Epithelial cell of alveolus of lung (primary cell): ENCODE results near the gene CSRNP2. TPM values are rescaled to one million over a fixed set of nuclear protein-coding genes. Genes with fewer than 3 reads are reported as not detected.

Experiments
- total RNA-seq: library from RNA; depleted of rRNA; stranded (reverse); fragments of >200 nt; gene quantifications from 2 replicates; pipeline ENCODE4 v1.2.1, GENCODE V29; 2015

CSRNP2 gene
- total RNA-seq: 17.9 and 19.1 TPM in 2 replicates

DNA sequence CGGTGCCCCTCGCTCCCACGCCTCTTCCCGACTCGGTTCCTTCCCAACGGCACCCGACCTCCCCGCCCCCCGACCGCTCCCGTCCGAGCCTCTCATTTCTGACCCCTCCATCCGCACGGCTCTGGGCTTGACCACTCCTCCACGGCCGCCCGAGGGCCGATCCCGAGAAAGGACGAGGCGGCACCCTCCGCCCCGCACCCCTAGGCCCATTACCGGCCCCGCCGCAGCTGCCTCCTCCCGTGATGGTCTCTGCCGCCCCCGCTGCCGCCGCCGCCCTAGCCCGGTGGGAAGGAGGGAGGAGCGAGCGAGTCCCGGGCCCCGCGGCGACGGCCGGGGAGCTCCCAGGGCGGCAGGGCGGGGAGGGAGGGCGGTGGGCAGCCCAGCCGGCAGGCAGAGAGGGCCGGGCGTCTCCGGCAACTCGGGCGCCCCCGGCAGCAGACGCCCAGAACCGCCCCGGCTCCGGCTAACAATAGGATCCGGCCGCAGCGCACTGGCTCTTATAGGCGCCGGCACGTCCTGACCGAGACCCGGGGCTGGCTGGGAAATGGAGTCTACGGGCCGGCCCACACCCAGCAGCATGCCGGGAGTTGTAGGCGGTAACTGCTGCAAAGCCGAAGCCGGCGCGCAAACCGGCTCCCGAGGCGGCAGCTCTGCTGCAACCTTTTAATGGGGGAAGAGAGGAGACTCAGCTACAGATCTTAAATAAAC lies at the start of gene CSRNP2:
Gene CSRNP2, minus strand, starts transcription at position 471 of the 708 bp plus-strand sequence. CDS start 7,035 bp downstream, outside the sequence.

GRCh38 chr12:51047655-51048540 lies 35.5 kb downstream of the CSRNP2 start, which contains the start of gene LETMD1:
TSS of gene LETMD1 (plus strand) at chr12:51048327. CDS start at chr12:51048357, 30 bp downstream.

DNA sequence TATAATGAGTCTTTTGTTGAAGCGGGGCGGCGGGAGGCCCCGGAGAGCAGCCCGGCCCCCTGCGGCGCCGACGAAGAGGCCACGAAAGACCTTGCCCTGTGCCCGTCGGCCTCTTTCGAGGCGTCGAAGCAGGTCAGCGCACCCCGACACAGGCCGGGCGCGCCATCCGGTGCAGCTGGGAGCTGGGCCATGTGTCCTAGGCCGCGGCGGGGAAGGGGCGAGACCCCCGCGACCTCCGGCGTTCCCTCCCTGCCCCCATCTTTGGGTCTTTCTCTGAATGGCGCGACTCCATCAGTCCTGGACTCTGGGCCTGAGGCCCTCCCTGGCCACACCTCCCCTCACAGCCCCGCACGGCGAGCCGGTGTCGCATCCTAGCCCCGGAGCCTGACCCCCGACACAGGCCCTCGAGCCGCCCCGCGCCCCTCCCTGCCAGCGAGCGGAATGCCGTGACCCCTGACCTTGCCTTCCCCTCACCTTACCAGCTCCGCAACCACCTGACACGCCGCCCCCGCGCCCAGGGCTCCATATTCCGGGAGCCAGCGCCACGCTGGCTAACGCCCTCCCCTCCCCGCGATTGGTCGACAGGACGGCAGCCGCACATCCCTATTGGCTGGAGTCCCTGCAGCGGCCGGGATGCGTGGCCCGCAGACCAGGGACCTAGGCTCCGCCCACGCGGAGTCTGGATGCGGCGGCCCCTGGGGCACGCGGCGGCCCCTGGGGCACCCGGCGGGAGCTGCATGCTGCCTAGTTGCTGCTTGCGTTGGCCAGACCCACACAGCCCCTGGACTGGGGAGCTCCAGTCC lies 57.4 kb downstream of the CSRNP2 start, which contains the start of gene SLC11A2:
Gene SLC11A2, minus strand, starts transcription at position 549 of the 803 bp plus-strand sequence. CDS start 15,656 bp downstream, outside the sequence.

Other genes starting within 250 kb of the CSRNP2 start
- gene TMPRSS12, start 240.7 kb downstream of the CSRNP2 start, total RNA-seq: not detected in 2 replicates
- not detected in 2 replicates for gene HIGD1C, start 131.1 kb downstream of the CSRNP2 start, total RNA-seq
- 20.4 and 29.5 TPM in 2 replicates for gene SLC11A2, start 57.2 kb downstream of the CSRNP2 start, total RNA-seq
- 26.5 and 125 TPM in 2 replicates for gene LETMD1, start 35.3 kb downstream of the CSRNP2 start, total RNA-seq
- 9.4 and 12.1 TPM in 2 replicates for gene TFCP2, start 89.5 kb upstream of the CSRNP2 start, total RNA-seq
- 2.6 and 7.0 TPM in 2 replicates for gene POU6F1, start 134.5 kb upstream of the CSRNP2 start, total RNA-seq
- 231 and 257 TPM in 2 replicates for gene DAZAP2, start 155.2 kb upstream of the CSRNP2 start, total RNA-seq
- gene SMAGP, start 186.8 kb upstream of the CSRNP2 start, total RNA-seq: 6.6 and 26.0 TPM in 2 replicates
- gene BIN2, start 240.6 kb upstream of the CSRNP2 start, total RNA-seq: not detected in 2 replicates